Epithelial cell of esophagus (primary cell): ENCODE data around the gene IQGAP1.

Experiments used
- DNase-seq: peaks from one replicate; pipeline ENCODE4 v3.0.0; 2010; ENCODE audit warnings: low read depth
- H3K4me3 ChIP-seq: 2 replicates; pipeline ENCODE4 v1.5.1; 2011; ENCODE audit warnings: mild to moderate bottlenecking, low read length, control low read depth
- CTCF ChIP-seq: IDR thresholded peaks from 2 replicates; pipeline ENCODE4 v1.5.1; 2011; ENCODE audit warnings: low read depth, mild to moderate bottlenecking, low read length, control low read depth, inconsistent platforms; ENCODE audit not compliant: insufficient read depth; ENCODE audit errors: missing control alignments

The IQGAP1 gene

GRCh38 chr15:90442423-90442822 lies 54.4 kb downstream of the IQGAP1 start:
- DNase-seq: peak; percentile 28
- H3K4me3 ChIP-seq: no peak overlapping the region
- no peak for TF ChIP-seq CTCF

GRCh38 chr15:90449206-90449735 lies 61.2 kb downstream of the IQGAP1 start:
- no peak for TF ChIP-seq CTCF
- H3K4me3 ChIP-seq: no peak overlapping the region
- no peak for DNase-seq

- DNase-seq: peak; percentile 61
- H3K4me3 ChIP-seq: no peak overlapping the region
- no peak for TF ChIP-seq CTCF
Measured at GRCh38 chr15:90451053-90451850, 63.2 kb downstream of the IQGAP1 start.

GRCh38 chr15:90456236-90456635 lies 68.2 kb downstream of the IQGAP1 start:
- TF ChIP-seq CTCF: no peak
- H3K4me3 ChIP-seq: no peak overlapping the region
- no peak for DNase-seq

GRCh38 chr15:90458061-90458460 lies 70.0 kb downstream of the IQGAP1 start:
- H3K4me3 ChIP-seq: no peak overlapping the region
- TF ChIP-seq CTCF: no peak
- no peak for DNase-seq

GRCh38 chr15:90459368-90459767 lies 71.3 kb downstream of the IQGAP1 start:
- TF ChIP-seq CTCF: no peak
- H3K4me3 ChIP-seq: no peak overlapping the region
- no peak for DNase-seq

- no peak for TF ChIP-seq CTCF
- H3K4me3 ChIP-seq: no peak overlapping the region
- no peak for DNase-seq
Measured at GRCh38 chr15:90460142-90460824, 72.2 kb downstream of the IQGAP1 start.
